IMR-90 (cell line): ENCODE measurements around the gene PRTG. TPM values are rescaled to one million over a fixed set of nuclear protein-coding genes. Genes with fewer than 3 reads are reported as not detected.

Experiments used
- ATAC-seq: fragments of 200-7000 bp; cut with Tn5 transposase; 2 replicates; pipeline ENCODE4 v1.9.1; 2020; ENCODE audit warnings: low read depth, mild to moderate bottlenecking, moderate library complexity
- BruUV-seq: library from RNA; stranded (reverse); fragments of 400-500 nt; replicated peaks from 2 replicates; lab custom pipeline; 2021; lab: Mats Ljungman, UMichigan
- CTCF ChIA-PET: fragments of 300-600 bp; formaldehyde crosslinking; extraction: SDS; loops from one replicate; lab custom pipeline; 2021; ENCODE audit warnings: antibody characterized with exemption; lab: Yijun Ruan, JAX
- POLR2A ChIA-PET: fragments of 300-600 bp; sonication (Branson Sonifier 250); formaldehyde crosslinking; loops from one replicate; lab custom pipeline; 2022; ENCODE audit warnings: antibody characterized with exemption; ENCODE audit not compliant: unreplicated experiment; lab: Charles Lee
- DNase-seq: peaks from one replicate; pipeline ENCODE4 v3.0.0; 2013
- H2AFZ ChIP-seq: replicated peaks from 2 replicates; pipeline ENCODE3; 2013; ENCODE audit warnings: low read length, mild to moderate bottlenecking; ENCODE audit not compliant: poor library complexity
- H2AK5ac ChIP-seq: 2 replicates; pipeline ENCODE4 v1.6.1; 2013; ENCODE audit warnings: low read depth, low read length, inconsistent platforms
- H2AK9ac ChIP-seq: replicated peaks from 2 replicates; pipeline ENCODE3; 2013; ENCODE audit warnings: mild to moderate bottlenecking, low read depth, low read length, moderate library complexity; ENCODE audit not compliant: poor library complexity
- H2BK120ac ChIP-seq: 2 replicates; pipeline ENCODE4 v1.6.1; 2013; ENCODE audit warnings: low read depth, low read length, inconsistent platforms
- H2BK15ac ChIP-seq: 3 replicates; pipeline ENCODE4 v1.6.1; 2013; ENCODE audit warnings: low read depth, low read length, inconsistent platforms
- H2BK20ac ChIP-seq: 2 replicates; pipeline ENCODE4 v1.6.1; 2013; ENCODE audit warnings: low read depth, mild to moderate bottlenecking, inconsistent platforms, low read length, moderate library complexity
- H2BK5ac ChIP-seq: 2 replicates; pipeline ENCODE4 v1.6.1; 2013; ENCODE audit warnings: mild to moderate bottlenecking, low read depth, low read length, inconsistent platforms; ENCODE audit not compliant: poor library complexity, severe bottlenecking
- H3K14ac ChIP-seq: replicated peaks from 2 replicates; pipeline ENCODE4 v1.6.1; 2013; ENCODE audit warnings: low read depth, low read length, inconsistent platforms
- H3K18ac ChIP-seq: 2 replicates; pipeline ENCODE4 v1.6.1; 2013; ENCODE audit warnings: low read depth, low read length, control low read depth
- H3K23ac ChIP-seq: 2 replicates; pipeline ENCODE4 v1.6.1; 2013; ENCODE audit warnings: low read depth, low read length, inconsistent platforms
- H3K27ac ChIP-seq: 2 replicates; pipeline ENCODE4 v1.5.1; 2013; ENCODE audit warnings: mild to moderate bottlenecking, control low read depth, low read length; ENCODE audit not compliant: insufficient read depth
- H3K27me3 ChIP-seq: 2 replicates; pipeline ENCODE4 v1.6.1; 2013; ENCODE audit warnings: low read length; ENCODE audit not compliant: control insufficient read depth, insufficient read depth
- H3K36me3 ChIP-seq: 2 replicates; pipeline ENCODE4 v1.6.1; 2013; ENCODE audit warnings: low read length, mixed read lengths; ENCODE audit not compliant: control insufficient read depth, insufficient read depth
- H3K4ac ChIP-seq: 2 replicates; pipeline ENCODE4 v1.6.1; 2013; ENCODE audit warnings: low read depth, low read length, inconsistent platforms
- H3K4me1 ChIP-seq: 2 replicates; pipeline ENCODE4 v1.6.1; 2013; ENCODE audit warnings: low read length, mixed read lengths; ENCODE audit not compliant: control insufficient read depth, insufficient read depth
- H3K4me2 ChIP-seq: 2 replicates; pipeline ENCODE4 v1.6.1; 2013; ENCODE audit warnings: low read depth, mild to moderate bottlenecking, control low read depth, low read length, moderate library complexity
- H3K4me3 ChIP-seq: 2 replicates; pipeline ENCODE4 v1.5.1; 2013; ENCODE audit warnings: low read depth, mild to moderate bottlenecking, control low read depth, low read length, moderate library complexity; ENCODE audit not compliant: insufficient read depth
- H3K56ac ChIP-seq: 2 replicates; pipeline ENCODE4 v1.6.1; 2013; ENCODE audit warnings: low read length, inconsistent platforms; ENCODE audit not compliant: insufficient read depth; ENCODE audit errors: extremely low read depth
- H3K79me1 ChIP-seq, 2 experiments: 2 replicates each; pipeline ENCODE4 v1.6.1; 2013; ENCODE audit warnings: low read length in 2 of 2, inconsistent platforms in 1 of 2, low read depth in 1 of 2
- H3K9ac ChIP-seq: 2 replicates; pipeline ENCODE4 v1.6.1; 2013; ENCODE audit warnings: low read depth, low read length, control low read depth
- H3K9me1 ChIP-seq: 2 replicates; pipeline ENCODE4 v1.6.1; 2013; ENCODE audit warnings: low read length, inconsistent platforms; ENCODE audit not compliant: insufficient read depth
- H3K9me3 ChIP-seq: 2 replicates; pipeline ENCODE4 v1.6.1; 2013; ENCODE audit warnings: low read length; ENCODE audit not compliant: control insufficient read depth, insufficient read depth
- H4K20me1 ChIP-seq: 2 replicates; pipeline ENCODE4 v1.6.1; 2013; ENCODE audit warnings: low read length, inconsistent platforms; ENCODE audit not compliant: insufficient read depth
- H4K5ac ChIP-seq: 2 replicates; pipeline ENCODE4 v1.6.1; 2013; ENCODE audit warnings: mild to moderate bottlenecking, low read depth, low read length, control low read depth
- H4K8ac ChIP-seq, 2 experiments: 2 replicates each; pipeline ENCODE4 v1.6.1; 2013; ENCODE audit warnings: low read depth in 2 of 2, low read length in 2 of 2, control low read depth in 1 of 2, inconsistent platforms in 1 of 2
- H4K91ac ChIP-seq: 2 replicates; pipeline ENCODE4 v1.6.1; 2013; ENCODE audit warnings: low read depth, low read length, inconsistent platforms; ENCODE audit not compliant: insufficient read depth
- CHD1 ChIP-seq: IDR thresholded peaks from 2 replicates; pipeline ENCODE4 v1.6.1; 2012; ENCODE audit warnings: low read depth, low read length, improper control_type of control experiment
- FOS ChIP-seq: fragments of 150-350 bp; IDR thresholded peaks from 2 replicates; pipeline ENCODE4 v1.6.1; 2016; ENCODE audit warnings: low read depth, low read length
- MAZ ChIP-seq: IDR thresholded peaks from 2 replicates; pipeline ENCODE4 v1.6.1; 2012; ENCODE audit warnings: low read depth, mild to moderate bottlenecking, low read length, improper control_type of control experiment, moderate library complexity, borderline replicate concordance
- NFE2L2 ChIP-seq: fragments of 150-350 bp; IDR thresholded peaks from 2 replicates; pipeline ENCODE4 v1.6.1; 2016; ENCODE audit warnings: low read depth, mild to moderate bottlenecking, low read length
- POLR2A ChIP-seq: IDR thresholded peaks from 2 replicates; pipeline ENCODE4 v1.6.1; 2012; ENCODE audit warnings: mild to moderate bottlenecking, low read depth, low read length
- RAD21 ChIP-seq: IDR thresholded peaks from 2 replicates; pipeline ENCODE4 v1.6.1; 2012; ENCODE audit warnings: low read length, improper control_type of control experiment
- RCOR1 ChIP-seq: IDR thresholded peaks from 2 replicates; pipeline ENCODE4 v1.6.1; 2012; ENCODE audit warnings: mild to moderate bottlenecking, low read length, improper control_type of control experiment; ENCODE audit not compliant: insufficient replicate concordance
- RFX5 ChIP-seq: IDR thresholded peaks from 2 replicates; pipeline ENCODE4 v1.8.0; 2012; ENCODE audit warnings: low read depth, mild to moderate bottlenecking, low read length, moderate library complexity
- SMC3 ChIP-seq: fragments of 150-350 bp; IDR thresholded peaks from 2 replicates; pipeline ENCODE4 v1.6.1; 2016; ENCODE audit warnings: low read depth, mild to moderate bottlenecking, antibody characterized with exemption, low read length, moderate library complexity
- WGBS, 2 experiments: methylation state at CpG; one replicate each; pipeline versions ENCODE4 v1.1.5 to v1.1.7; 2013; ENCODE audit warnings: missing lambda C conversion rate in 2 of 2; ENCODE audit not compliant: insufficient read length in 1 of 2; ENCODE audit errors: extremely low coverage in 2 of 2; 5-methylcytosine and 5-hydroxymethylcytosine counted together
- dilution Hi-C: fragments of 300-500 bp; cut with HindIII; formaldehyde crosslinking; loops from one replicate; pipeline ENCODE4 v1.14.3; 2018; ENCODE audit warnings: low sequenced_read_pairs; ENCODE audit not compliant: unreplicated experiment
- in situ Hi-C: fragments of 300-500 bp; cut with MboI; formaldehyde crosslinking; loops from 3 replicates; pipeline ENCODE4 v1.14.3; 2019; ENCODE audit warnings: low sequenced_read_pairs, inconsistent platforms, mixed read lengths
- intact Hi-C: fragments of 100-400 bp; cut with micrococcal nuclease; formaldehyde crosslinking; loops from 2 replicates; pipeline ENCODE4 v1.10.0; 2022
- polyA plus RNA-seq, 3 experiments: library from polyadenylated mRNA; depleted of rRNA; stranded (reverse); fragments of >200 nt; gene quantifications; 2 replicates each; pipeline ENCODE4 v1.2.3, GENCODE V29; 2012; ENCODE audit warnings: low replicate concordance in 1 of 3
- total RNA-seq: library from RNA; depleted of rRNA; stranded (reverse); fragments of >200 nt; gene quantifications from 2 replicates; pipeline ENCODE4 v1.2.3, GENCODE V29; 2012
- TF ChIP-seq, protein P1 (sequence below): conservative IDR thresholded peaks from 2 replicates; pipeline ENCODE4 v1.5.1; 2012; ENCODE audit warnings: mild to moderate bottlenecking, low read depth, low read length, improper control_type of control experiment
- TF ChIP-seq, protein P2 (sequence below): fragments of 150-350 bp; IDR thresholded peaks from 2 replicates; pipeline ENCODE4 v1.6.1; 2017; ENCODE audit warnings: mild to moderate bottlenecking, antibody characterized with exemption, low read length, low read depth

Gene PRTG
- total and polyA plus RNA-seq, 2 of the 4 experiments (the other 2 are of a cell fraction) = 0.99 to 1.4 TPM

DNA sequence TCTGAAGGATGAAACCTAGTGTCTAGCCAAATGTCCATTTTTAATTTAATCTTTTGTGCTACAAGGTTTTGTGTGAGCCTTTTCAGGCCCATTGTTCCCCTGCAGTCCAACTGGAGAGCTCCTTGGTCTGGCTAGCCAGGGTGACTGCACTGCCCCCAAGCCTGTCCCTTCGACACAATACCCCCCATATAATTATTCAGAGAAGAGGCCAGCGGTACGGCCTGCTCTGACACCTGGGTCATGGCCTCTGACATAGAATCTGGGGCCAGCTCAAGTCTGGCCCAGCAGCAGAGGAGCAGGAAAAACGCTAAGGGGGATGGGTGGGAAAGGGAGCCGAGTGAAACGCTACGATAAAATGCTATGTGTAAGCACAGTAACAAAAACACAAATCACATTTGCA lies 90.6 kb downstream of the PRTG start:
- dilution Hi-C loops = no loop called here
- Histone ChIP-seq H3K36me3 (no peaks in the 10 kb centered on the region), H2BK15ac (no peak overlapping the region), H3K23ac (no peak overlapping the region), H3K4me1 (no peaks in the 10 kb centered on the region), H3K79me1 (no peaks in the 10 kb centered on the region), H2AK5ac (no peak overlapping the region), H2AFZ (no peak overlapping the region), H4K91ac (no peak overlapping the region), H4K8ac (no peak overlapping the region), H3K56ac (no peak overlapping the region), H3K4me3 (no peak overlapping the region), H3K14ac (no peak overlapping the region), H3K18ac (no peak overlapping the region), H3K9me3 (no peaks in the 10 kb centered on the region), H3K27ac (no peak overlapping the region), H2BK20ac (no peak overlapping the region), H3K27me3 (no peaks in the 10 kb centered on the region), H3K4me2 (no peak overlapping the region), H3K4ac (no peak overlapping the region), H2BK120ac (no peak overlapping the region), H2BK5ac (no peak overlapping the region), H4K20me1 (no peaks in the 10 kb centered on the region), H4K5ac (no peak overlapping the region), H2AK9ac (no peak overlapping the region), H3K9me1 (no peaks in the 10 kb centered on the region), H3K9ac (no peak overlapping the region)
- in situ Hi-C loops = loop anchor here (10.0 to 25.0 kb wide), 3 partner anchors 135 to 785 kb away; no protein-coding TSS in a partner anchor
- TF ChIP-seq MAZ (no peak), RAD21 (no peak), RFX5 (no peak), FOS (no peak), RCOR1 (no peak), CHD1 (no peak), NFE2L2 (no peak), POLR2A (no peak), SMC3 (no peak)
- TF ChIP-seq, protein P1, sequence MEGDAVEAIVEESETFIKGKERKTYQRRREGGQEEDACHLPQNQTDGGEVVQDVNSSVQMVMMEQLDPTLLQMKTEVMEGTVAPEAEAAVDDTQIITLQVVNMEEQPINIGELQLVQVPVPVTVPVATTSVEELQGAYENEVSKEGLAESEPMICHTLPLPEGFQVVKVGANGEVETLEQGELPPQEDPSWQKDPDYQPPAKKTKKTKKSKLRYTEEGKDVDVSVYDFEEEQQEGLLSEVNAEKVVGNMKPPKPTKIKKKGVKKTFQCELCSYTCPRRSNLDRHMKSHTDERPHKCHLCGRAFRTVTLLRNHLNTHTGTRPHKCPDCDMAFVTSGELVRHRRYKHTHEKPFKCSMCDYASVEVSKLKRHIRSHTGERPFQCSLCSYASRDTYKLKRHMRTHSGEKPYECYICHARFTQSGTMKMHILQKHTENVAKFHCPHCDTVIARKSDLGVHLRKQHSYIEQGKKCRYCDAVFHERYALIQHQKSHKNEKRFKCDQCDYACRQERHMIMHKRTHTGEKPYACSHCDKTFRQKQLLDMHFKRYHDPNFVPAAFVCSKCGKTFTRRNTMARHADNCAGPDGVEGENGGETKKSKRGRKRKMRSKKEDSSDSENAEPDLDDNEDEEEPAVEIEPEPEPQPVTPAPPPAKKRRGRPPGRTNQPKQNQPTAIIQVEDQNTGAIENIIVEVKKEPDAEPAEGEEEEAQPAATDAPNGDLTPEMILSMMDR = no peak
- TF ChIP-seq, protein P2, sequence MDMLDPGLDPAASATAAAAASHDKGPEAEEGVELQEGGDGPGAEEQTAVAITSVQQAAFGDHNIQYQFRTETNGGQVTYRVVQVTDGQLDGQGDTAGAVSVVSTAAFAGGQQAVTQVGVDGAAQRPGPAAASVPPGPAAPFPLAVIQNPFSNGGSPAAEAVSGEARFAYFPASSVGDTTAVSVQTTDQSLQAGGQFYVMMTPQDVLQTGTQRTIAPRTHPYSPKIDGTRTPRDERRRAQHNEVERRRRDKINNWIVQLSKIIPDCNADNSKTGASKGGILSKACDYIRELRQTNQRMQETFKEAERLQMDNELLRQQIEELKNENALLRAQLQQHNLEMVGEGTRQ = no peak
- BruUV-seq = no TSS peak
- DNase-seq (no peak), ATAC-seq (no peak)
- ChIA-PET CTCF (interaction anchor here (0.7 to 1.0 kb wide), 2 partner anchors 267 to 1089 kb away, joined by 3 read pairs; no protein-coding TSS in a partner anchor), POLR2A (no interaction called here)
- no CpG with 5 or more reads among the region's 7 CpGs for WGBS, 2 experiments
- intact Hi-C loops = no loop called here
